Stimulated activated CD8-positive, alpha-beta memory T cell treated with anti-CD3 and anti-CD28 coated beads, Interleukin-12 subunit alpha, Interleukin-12 subunit beta, amount 100 ng/mL, for 1 hour (primary cell): Measurements from ENCODE around the gene AMBP.

Source experiments
- DNase-seq: peaks from one replicate; pipeline ENCODE4 v3.0.0-alpha.2; 2020; ENCODE audit warnings: low read depth

The AMBP gene

DNA sequence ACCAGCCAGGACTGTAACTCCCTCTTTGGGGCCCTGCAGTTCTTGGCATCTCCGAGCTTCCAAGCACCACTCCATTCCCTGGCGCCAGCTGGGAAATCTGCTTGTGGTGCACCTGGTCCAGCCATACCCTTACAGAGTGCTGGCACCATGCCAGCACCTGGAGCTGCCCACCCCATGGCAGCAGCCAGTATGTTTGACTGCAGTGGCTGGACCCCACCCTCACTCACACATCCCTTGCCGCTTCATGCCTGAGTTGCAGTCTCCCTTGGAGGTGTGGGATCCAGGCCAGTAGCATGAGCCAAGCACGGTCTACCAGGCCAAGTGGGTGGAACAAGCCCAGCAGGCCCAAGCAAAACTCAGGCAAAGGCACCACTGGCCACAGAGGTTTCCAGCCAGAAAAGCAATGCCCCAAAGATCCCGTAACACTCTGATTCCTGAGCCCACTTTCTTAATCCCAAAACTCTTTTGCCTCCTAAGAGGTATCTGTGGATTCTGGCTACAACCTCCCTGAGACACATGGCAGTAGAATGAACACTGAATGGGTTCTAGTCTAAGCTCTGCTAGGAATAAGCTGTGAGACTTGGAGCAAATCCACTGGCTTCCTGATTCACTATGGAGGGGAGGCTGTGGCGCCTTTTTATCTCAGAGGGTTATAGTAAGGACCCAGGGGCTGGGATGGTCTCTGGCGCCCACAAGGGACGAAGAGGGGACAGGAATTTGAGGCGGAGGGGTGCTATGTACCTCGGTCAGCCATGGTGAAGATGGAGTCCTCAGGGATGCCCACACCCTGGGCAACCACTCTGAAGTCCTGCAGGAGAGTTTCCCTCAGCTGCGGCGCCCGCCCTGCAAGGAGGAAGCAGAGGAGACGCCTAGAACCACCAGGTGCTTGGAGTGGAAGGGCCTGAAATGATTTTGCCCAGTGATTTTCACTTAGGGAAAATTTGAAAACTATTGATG lies 5.6 kb downstream of the AMBP start:
- no peak for DNase-seq

DNA sequence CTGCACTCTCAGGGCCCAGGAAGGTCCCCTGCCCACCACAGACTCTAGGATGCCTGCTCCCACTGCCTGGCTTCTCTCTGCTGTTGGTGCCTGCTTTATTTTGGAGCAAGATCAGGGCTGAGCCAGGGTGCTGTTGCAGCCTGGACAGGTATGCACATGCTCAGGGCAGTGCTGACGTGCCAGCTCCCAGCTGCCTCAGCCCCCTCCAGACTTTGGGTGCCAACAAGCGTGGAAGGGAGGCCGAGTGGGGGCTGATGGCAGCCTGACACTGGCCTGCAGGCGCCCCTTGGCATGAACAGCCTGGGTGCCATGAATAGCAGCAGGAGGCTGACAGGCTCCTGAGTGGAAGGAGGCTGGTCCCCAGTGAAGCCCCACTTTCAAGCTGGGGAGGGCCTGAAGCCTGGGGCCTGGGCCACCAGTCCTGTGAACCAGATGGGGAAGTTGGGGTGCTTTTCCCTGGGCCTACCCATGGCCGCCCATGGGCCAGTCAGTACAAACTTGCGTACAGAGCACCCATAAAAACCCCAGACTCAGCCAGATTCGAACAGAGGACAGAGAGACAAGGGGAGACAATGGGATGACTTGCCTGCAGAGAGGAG lies 6.8 kb downstream of the AMBP start:
- DNase-seq = no peak

DNA sequence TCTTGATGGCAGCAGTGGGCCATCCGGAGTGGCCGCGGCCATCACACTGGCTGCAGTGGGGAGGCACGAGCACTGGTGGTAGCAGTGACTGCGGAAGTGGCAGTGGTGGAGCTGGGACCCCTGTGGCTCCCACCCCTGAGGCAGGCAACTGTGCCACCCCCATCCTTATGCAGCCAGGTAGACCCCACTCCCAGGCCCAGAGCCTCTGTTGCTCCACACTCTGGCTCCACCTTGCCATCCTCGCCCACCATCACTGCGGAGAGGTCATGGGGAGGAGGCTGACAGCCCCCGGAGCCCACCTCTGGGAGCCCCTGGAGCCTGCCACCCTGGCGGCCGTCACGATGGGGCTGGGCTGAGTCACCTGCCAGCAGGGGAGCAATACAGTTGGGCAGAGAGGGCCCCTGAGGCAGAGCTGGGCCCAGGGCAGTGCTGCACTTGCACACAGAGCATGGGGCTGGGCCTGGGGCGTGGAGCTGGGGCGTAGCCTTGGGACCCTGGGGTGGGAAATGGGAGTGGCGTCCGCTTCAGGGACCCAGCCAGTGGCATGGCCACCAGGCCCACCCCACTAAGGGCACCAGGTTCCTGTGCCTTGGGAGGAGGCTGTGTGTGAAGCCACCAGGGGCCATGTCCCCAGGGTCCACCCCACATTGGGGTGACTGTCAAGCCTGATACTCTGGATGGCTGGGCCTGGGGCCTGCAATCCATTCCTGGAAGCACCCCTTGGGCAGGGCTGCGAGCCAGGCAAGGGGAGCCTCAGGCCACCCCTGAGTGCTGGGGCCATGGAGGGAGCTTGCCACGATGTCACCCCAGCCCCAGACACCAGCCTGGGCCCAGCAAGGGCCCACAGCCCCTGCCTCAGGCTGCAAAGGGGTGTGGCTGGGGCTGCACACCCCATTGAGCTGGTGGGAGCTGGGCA lies 7.7 kb downstream of the AMBP start:
- DNase-seq = no peak

DNA sequence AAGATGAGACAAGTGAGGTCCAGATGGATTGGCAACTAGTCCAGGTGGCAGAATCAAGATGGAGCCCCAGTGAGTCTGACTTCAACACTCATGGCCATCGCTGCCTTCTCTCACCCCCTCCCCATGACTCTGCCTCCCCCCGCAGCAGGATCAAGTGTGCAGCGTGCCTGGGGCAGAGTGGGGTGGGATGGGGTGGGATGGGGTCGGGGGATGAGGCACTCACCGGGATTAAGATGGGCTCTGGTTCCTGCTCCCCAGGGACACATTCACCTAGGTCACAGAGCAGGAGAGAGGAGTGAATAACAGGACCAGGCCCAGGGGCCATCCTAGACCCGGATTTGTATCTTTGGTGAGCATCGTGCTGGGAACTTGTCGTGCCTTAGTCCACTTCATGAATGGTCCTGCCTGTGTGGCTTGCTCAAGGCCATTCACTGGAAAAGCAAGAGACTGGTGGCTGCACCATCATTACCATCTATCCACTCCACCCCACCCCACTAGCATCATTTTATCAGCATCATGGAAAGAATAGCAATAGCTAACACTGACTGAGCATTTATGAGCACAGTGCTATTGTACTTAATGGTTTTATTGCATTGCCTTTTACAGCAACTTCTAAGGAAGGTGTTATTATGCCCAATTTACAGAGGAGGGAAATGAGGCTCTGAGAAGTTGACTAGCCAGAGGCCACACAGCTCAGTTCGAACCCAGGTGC lies 8.5 kb downstream of the AMBP start:
- no peak for DNase-seq

DNA sequence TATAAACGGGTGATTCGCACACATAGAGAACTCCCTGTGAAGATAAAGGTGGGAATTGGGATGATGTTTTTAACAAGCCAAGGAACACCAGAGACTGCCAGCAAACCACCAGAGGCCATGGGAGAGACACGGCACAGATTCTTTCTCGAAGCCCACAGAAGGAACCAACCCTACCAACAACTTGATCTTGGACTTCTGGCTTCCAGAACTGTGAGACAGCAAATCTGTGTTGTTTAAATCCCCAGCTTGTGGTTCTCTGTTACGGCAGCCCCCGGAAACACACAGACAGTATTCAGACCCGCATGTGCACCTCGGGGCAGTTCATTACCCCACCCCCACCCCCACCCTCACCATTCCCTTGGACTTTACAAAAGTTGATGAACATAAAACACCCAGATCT lies 12.8 kb downstream of the AMBP start:
- no peak for DNase-seq

- DNase-seq = no peak
These were observed 16.1 kb downstream of the AMBP start for GRCh38 chr9:114061830-114062474.

- no peak for DNase-seq
These were observed 16.8 kb downstream of the AMBP start for GRCh38 chr9:114061292-114061691.

DNA sequence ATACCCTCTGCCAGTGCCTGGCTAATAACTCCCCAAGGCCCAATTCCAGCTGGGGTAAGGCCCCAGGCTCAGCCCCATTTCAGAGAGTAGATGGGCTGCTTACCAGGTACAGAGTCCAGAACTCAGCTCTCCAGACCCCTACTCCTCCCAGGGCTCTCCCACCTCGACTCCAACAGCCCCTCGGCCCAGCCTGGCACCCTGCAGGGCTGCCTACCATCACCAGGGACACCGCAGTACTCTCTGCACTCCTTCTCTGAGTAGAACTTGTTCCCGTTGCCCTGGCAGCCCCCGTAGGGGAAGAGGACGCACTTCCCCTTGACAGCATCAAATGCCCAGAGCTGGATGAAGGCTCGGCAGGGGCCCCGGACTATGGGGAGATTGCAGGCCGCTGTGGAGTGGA lies 17.4 kb downstream of the AMBP start:
- no peak for DNase-seq

DNA sequence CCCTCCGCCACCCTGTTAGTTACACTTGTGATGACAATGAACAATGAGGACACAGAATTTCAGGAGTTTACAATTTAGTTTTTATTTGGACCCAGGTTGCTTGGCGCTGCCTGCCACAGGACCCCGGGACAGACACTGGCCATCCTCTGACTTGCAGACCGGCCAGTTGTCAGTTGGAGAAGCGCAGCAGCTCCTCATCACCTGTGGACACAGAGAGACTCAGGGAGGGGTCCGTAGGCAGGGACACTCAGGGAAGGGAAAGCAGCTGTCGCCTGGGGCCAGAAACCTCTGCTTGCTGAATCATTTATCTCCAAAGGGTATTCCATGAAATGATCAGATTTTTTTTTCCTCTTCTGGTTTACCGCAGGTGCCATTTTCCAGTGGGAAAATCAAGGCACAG lies 18.0 kb downstream of the AMBP start:
- DNase-seq = no peak

GRCh38 chr9:114059047-114059803 lies 18.9 kb downstream of the AMBP start:
- no peak for DNase-seq

DNA sequence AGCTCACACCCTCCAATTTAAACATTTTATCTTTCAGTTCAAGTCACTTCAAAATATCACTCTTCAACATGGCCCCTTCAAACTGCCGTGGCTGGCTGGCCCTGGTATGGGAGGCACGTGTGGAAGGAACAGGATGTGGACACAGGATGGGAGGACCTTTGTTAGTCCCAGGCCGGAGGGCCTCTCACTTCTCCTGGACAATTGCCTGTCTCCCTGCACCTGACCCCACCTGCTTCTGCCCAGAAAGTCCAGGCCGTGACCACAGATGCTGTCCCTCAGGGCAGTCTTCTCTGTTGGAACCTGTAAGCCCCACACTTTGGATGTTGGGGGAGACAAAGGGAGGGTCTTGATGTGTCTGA lies 19.4 kb downstream of the AMBP start:
- DNase-seq = no peak

DNA sequence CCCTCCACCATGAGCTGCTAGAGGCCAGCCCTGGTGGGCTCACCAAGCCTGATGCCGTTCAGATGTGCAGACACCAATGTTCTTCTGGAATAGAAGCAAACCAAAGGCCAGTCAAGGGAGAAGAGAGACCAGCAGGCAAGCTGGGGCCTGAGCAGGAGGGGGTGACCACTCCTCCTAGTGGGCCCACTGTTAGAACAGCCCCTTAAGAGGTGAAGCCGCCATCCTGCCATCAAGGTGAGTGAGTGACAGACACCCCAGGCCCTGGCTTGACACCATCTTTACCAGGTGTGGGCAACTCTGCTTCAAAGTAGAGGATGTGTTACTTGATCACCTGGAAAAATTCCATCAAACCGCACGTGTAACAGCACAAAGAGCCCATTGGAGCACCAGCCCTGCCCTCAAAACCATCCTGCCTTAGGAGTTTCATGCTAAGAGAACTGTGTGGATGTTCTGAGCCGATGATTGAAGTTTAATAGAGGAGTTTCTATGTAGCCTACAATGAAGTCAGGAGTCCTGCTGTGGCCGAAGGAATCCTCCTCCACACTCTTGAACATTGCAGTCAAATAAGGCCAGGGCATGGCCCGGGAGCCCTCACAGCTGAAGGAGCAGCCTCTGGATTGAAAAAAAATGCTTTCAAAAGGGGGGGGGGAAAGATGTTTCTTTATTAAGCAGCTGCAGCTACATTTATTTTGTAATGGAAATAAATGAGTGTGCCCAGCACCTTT lies 20.8 kb downstream of the AMBP start:
- no peak for DNase-seq

DNA sequence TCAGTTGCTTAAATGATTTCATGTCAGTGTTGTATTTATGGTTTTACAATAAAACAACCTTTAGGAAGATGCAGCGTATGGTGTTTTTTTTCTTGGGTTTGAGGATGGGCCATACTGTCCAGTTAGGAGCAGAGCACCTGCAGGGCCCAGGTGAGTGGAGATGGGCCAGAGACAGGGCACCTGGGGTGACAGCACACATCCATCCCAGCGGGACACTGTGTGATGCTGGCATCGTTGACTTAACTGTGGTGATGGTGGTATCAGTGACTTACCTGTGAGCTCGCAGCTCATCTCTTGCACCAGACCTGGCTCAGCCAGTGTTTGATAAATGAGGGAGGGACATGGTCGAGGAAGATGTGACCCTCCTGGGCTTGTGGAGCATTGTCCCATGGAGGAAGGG lies 21.6 kb downstream of the AMBP start:
- no peak for DNase-seq

GRCh38 chr9:114055894-114056293 lies 22.2 kb downstream of the AMBP start:
- no peak for DNase-seq

- DNase-seq = no peak
These were observed 23.0 kb downstream of the AMBP start for GRCh38 chr9:114055061-114055460.

- no peak for DNase-seq
These were observed 23.9 kb downstream of the AMBP start for GRCh38 chr9:114054191-114054690.

- DNase-seq = no peak
These were observed 24.7 kb downstream of the AMBP start for GRCh38 chr9:114053246-114054005.

DNA sequence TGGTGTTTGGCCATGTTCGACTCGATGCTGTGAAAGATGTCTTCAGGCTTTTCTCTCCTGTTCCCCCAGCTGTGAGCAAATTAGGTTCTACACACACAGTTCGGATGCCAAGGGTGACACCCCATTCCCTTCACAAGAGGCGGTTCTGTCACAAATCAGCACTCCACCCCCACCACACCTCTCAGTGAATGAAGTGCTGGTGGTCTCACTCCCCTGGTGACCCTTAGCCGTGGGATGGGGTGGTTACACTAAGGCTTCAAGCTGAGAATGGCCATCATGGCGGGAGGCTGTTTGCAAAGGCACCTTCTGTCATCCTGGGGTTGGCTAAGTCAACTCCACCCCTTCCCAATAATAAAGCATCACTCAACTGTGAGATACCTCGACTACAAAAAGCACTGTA lies 26.4 kb downstream of the AMBP start:
- DNase-seq = no peak

DNA sequence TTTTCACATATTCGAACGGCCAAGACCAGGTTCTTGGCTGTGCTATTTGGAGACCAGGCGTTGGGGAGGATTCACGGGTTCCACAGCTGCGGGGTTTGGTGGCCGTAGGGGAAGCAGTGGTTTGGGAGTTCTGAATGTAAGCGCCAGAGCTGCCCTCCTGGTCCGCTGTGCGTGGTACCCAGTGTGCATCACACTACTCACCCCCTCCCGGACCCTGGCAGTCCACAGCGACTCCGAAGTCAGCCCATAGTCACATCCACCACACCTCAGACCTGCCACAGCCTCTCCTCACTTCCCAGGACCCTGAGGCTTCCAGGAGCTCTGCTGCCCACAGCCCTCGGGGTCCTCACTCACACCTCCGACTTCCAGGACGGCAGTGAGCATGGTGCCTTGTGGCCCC lies 26.8 kb downstream of the AMBP start:
- no peak for DNase-seq
